HG02884 (cell line): ENCODE results near the gene ILF3.

Experiments used
- ATAC-seq: cut with Tn5 transposase; IDR thresholded peaks from one replicate; pipeline ENCODE4 v1.9.1; 2021; ENCODE audit warnings: mild to moderate bottlenecking, moderate library complexity; ENCODE audit not compliant: unreplicated experiment

The ILF3 gene

DNA sequence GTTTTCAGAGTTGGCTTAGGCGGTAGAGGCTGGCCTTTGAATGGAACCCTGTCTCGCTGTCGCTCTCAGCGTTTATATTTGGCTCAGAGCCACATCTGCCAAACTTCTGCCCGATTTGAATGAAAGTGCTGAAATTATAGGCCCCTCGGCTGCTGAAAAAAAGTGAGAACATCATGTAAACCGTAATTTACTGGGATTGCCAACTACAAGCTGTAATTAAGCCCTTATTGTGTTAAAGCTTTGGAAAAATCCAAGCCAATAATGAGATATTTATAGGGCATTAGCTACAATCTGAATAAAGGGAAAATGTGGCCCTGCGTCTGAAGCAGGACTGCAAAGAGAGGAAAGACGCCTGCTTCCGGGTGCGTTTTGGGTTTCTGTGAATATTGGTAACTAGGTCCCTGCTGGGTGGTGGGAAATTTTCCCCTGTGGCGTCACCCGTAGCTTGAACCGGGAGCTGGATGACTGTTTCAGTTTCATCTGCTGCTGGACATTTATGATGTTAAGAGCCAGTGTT is 73.6 kb downstream of the ILF3 start:
- no peak for ATAC-seq

DNA sequence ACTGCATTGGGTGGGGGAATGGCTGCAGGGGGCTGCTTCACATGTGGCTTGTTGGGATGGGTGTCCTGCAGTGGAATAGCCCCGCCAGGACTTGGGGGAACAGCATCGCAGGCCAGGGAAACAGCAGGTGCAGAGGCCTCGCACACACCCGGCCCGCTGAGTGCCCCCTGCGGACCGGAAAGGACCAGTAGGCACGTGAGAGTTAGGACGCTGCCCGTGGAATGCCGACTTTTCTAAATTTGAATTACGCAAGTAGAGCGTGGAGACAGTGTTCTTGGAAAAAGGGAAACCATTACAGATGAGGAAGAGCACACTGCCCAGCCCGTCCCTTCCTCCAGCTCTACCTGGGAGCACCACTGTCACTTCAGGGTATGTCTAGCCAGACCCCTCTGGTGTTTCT is 75.3 kb downstream of the ILF3 start:
- ATAC-seq = no peak

DNA sequence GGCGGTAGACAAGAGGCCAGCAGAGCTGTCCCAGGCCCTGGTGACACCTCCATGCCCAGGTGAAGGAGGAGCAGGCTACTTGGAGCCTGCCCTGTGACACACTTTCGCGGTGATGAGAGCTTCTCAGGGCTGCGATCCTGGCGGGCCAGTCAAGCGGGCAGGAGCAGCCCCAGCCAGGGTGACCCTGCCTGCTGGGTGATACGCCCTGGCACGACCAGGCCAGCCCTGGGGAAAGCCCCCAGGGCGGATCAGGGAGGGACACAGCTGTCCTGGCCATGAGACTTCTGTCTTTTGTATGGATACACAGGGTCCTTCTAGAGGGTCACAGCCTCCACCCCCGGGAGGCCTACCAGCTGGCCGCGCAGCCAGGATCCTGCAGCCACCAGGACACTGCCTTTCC is 76.8 kb downstream of the ILF3 start:
- no peak for ATAC-seq

DNA sequence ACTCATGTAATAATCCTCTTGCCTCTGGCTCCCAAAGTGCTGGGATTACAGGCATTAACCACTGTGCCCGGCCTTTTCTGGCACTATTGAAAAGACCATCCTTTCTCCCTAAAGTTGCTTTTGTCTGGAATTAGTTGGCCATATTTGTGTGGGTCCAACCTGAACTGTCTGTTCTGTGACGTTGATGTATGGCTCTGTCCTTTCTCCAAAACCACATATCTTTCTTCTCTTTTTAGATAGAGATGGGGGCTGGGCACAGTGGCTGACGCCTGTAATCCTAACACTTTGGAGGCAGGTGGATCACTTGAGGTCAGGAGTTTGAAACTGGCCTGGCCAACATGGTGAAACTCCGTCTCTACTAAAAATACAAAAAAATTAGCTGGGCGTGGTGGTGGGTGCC is 81.6 kb downstream of the ILF3 start:
- no peak for ATAC-seq

DNA sequence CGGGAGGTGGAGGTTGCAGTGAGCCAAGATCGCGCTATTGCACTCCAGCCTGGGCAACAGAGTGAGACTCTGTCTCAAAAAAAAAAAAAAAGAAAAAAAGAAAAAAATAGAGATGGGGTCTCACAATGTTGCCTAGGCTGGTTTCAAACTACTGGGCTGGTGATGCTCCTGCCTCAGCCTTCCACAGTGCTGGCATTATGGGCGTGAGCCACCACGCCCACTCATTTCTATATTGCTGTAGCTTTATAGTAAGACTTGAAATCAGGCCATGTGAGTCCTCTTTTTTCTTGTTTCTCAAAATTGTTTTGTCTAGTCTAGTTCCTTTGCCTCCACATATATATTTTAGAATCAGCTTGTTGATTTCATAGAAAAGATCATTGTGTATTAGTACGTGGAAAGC is 82.0 kb downstream of the ILF3 start:
- no peak for ATAC-seq

DNA sequence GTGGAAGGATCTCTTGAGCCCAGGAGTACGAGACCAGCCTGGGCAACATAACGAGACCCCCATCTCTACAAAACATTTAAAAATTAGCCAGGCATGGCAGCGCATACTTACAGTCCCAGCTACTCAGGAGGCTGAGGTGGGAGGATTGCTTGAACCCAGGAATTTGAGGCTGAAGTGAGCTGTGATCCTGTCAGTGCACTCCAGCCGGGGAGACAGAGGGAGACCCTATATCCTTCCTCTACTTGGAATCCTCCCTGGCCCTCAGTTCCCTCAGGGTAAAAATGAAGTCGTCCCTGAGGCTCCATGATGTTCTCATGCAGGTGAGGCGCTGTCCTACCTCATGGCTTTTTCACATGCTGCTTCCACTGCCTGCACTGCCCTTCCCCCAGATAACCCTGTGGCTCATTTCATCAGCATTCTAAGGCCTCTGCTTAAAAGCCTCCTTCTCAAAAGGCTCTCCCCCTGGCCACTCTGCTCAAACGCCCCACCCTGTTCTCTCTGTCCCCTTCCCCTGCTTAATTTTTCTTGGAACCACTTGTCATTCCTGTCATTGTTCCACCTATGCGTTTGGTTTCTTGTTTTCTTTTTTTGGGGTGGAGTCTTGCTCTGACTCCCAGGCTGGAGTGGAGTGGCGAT is 82.9 kb downstream of the ILF3 start:
- no peak for ATAC-seq

DNA sequence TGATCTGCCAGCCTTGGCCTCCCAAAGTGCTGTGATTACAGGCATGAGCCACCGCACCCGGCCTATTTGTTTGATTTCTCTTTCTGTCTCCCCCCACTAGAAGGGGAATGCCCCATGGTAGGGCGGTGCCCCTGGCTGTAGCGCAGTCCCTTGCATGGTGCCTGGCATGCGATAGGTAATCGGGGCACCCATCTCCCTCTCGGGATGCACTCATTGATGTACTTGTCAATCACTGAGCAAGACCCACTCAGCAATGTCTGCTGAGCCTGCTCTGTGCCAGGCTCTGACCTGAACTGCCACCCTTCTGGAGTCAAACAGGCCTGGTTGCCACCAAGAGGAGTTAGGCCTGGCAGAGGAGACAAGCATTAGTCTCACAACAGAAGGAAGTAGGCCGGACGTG is 83.6 kb downstream of the ILF3 start:
- no peak for ATAC-seq

DNA sequence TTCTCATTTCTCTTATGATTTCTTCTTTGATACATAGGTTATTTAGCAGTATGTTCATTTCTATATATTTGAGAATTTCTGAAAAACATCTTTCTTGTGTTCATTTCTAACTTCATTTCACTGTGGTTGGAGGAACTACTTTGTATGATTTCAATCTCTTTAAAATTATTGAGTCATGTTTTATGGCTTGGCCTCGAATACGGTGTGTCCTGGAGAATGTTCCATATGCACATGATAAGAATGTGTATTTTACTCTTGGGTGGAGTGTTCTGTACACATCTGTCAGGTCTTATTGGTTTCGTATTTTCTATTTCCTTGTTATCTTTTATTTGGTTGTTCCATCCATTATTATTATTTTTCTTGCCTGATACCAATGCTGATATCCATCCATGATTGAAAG is 86.7 kb downstream of the ILF3 start:
- no peak for ATAC-seq
